Ishikawa (cell line): ENCODE results near the gene GALNT14.

Experiments used
- CEBPB ChIP-seq: IDR thresholded peaks from 2 replicates; pipeline ENCODE4 v1.6.1; 2012
- CREB1 ChIP-seq: IDR thresholded peaks from 2 replicates; pipeline ENCODE4 v1.6.1; 2012; ENCODE audit warnings: low read depth
- EGR1 ChIP-seq: IDR thresholded peaks from 2 replicates; pipeline ENCODE4 v1.6.1; 2012
- FOXM1 ChIP-seq: IDR thresholded peaks from 2 replicates; pipeline ENCODE4 v1.6.1; 2012; ENCODE audit warnings: low read depth, borderline replicate concordance
- NFIC ChIP-seq: IDR thresholded peaks from 2 replicates; pipeline ENCODE4 v1.6.1; 2012
- RAD21 ChIP-seq: IDR thresholded peaks from 2 replicates; pipeline ENCODE4 v1.6.1; 2012; ENCODE audit warnings: low read depth
- TAF1 ChIP-seq: IDR thresholded peaks from 2 replicates; pipeline ENCODE4 v1.6.1; 2012; ENCODE audit warnings: low read depth, mild to moderate bottlenecking
- TCF12 ChIP-seq: IDR thresholded peaks from 2 replicates; pipeline ENCODE4 v1.6.1; 2012; ENCODE audit warnings: low read depth
- TEAD4 ChIP-seq: IDR thresholded peaks from 2 replicates; pipeline ENCODE4 v1.6.1; 2012
- YY1 ChIP-seq: IDR thresholded peaks from 2 replicates; pipeline ENCODE4 v1.6.1; 2012; ENCODE audit warnings: low read depth
- ZBTB7A ChIP-seq: IDR thresholded peaks from 2 replicates; pipeline ENCODE4 v1.6.1; 2012; ENCODE audit warnings: low read depth
- TF ChIP-seq, protein P1 (sequence below): IDR thresholded peaks from 2 replicates; pipeline ENCODE4 v1.6.1; 2012; ENCODE audit warnings: low read depth, mild to moderate bottlenecking
- TF ChIP-seq, protein P2 (sequence below): IDR thresholded peaks from 2 replicates; pipeline ENCODE4 v1.6.1; 2012
- TF ChIP-seq, protein P3 (sequence below): IDR thresholded peaks from 2 replicates; pipeline ENCODE4 v1.6.1; 2012

DNA sequence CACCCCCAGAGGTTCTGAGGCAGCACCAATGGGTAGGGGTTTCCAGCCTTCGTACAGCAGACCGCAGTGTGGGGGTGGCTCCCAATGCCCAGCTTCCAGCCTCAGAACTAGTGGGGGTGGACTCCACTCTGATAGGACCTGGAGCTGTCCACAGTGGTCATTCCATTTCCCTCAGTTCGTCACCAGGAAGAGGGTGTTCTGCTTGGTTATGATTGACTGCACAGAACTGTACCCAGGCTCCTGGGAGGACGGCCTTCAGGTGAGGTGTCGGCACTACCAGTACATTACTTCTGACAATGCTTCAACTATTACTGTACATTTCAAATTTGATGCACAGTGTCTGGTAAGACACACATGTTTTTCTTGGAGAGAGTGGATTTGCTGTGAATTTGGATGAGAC lies 180.6 kb downstream of the GALNT14 start:
- TF ChIP-seq RAD21: no peak
- TF ChIP-seq, protein P1, sequence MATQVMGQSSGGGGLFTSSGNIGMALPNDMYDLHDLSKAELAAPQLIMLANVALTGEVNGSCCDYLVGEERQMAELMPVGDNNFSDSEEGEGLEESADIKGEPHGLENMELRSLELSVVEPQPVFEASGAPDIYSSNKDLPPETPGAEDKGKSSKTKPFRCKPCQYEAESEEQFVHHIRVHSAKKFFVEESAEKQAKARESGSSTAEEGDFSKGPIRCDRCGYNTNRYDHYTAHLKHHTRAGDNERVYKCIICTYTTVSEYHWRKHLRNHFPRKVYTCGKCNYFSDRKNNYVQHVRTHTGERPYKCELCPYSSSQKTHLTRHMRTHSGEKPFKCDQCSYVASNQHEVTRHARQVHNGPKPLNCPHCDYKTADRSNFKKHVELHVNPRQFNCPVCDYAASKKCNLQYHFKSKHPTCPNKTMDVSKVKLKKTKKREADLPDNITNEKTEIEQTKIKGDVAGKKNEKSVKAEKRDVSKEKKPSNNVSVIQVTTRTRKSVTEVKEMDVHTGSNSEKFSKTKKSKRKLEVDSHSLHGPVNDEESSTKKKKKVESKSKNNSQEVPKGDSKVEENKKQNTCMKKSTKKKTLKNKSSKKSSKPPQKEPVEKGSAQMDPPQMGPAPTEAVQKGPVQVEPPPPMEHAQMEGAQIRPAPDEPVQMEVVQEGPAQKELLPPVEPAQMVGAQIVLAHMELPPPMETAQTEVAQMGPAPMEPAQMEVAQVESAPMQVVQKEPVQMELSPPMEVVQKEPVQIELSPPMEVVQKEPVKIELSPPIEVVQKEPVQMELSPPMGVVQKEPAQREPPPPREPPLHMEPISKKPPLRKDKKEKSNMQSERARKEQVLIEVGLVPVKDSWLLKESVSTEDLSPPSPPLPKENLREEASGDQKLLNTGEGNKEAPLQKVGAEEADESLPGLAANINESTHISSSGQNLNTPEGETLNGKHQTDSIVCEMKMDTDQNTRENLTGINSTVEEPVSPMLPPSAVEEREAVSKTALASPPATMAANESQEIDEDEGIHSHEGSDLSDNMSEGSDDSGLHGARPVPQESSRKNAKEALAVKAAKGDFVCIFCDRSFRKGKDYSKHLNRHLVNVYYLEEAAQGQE: peak; percentile 15; the same call in 1 of the 2 replicates
- no peak for TF ChIP-seq YY1
- TF ChIP-seq, protein P2, sequence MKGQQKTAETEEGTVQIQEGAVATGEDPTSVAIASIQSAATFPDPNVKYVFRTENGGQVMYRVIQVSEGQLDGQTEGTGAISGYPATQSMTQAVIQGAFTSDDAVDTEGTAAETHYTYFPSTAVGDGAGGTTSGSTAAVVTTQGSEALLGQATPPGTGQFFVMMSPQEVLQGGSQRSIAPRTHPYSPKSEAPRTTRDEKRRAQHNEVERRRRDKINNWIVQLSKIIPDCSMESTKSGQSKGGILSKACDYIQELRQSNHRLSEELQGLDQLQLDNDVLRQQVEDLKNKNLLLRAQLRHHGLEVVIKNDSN: no peak
- no peak for TF ChIP-seq ZBTB7A
- no peak for TF ChIP-seq FOXM1
- TF ChIP-seq CEBPB: no peak
- TF ChIP-seq CREB1: no peak
- TF ChIP-seq, protein P3, sequence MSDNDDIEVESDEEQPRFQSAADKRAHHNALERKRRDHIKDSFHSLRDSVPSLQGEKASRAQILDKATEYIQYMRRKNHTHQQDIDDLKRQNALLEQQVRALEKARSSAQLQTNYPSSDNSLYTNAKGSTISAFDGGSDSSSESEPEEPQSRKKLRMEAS: no peak
- TF ChIP-seq EGR1: no peak
- TF ChIP-seq TAF1: no peak
- TF ChIP-seq TCF12: no peak
- TF ChIP-seq NFIC: no peak
- TF ChIP-seq TEAD4: no peak
